HG02610 (cell line): ENCODE data around the gene ADGRG3.

Experiments used
- ATAC-seq: cut with Tn5 transposase; IDR thresholded peaks from one replicate; pipeline ENCODE4 v1.9.1; 2021; ENCODE audit warnings: mild to moderate bottlenecking, moderate library complexity; ENCODE audit not compliant: unreplicated experiment

ADGRG3 gene

DNA sequence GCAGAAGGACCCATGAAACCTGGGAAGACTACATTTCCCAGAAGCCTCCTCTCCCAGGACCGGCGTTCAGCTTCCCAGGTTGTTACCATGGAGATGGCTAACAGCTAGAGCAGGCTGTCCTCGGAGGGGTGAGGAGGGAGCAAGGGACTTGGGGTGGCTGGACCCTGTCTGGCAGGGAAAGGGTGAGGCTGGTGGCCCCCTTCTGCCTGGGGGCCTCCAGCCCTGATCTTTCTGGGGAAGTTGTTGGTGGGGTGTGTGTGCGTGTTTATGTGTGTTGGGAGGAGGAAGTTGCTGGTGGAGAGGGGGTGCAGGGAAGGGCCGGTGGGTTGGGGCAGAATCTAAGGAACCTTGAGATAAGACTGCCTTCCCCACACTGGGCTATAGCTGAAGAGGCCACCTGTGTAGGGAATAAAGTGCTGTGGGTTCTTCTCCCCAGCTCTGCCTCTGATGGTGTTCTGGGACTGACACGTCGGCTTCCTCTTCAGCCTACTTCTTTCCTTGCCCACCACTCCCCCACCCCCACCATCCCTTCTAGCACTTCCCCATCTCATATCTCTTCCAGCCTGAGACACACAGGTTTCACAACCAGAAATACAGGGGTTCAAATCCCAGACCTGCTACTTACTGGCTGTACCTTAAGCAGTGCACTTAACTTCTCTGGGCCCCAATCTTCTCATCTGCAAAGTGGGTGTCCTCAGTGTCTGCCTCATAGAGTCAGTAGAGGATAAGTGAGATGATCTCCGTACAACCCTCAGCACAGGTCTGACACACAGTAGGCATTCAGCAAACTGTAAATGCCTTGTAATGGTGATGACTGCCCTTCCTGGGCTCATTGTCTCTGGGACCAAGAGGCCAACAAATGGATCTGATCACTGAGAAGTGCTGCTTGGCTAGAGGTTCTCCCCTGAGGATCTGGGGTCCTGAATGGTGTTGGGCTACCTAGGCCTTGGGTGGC is 26.9 kb downstream of the ADGRG3 start, which contains the start of gene DRC7:
Gene DRC7 (plus strand): TSS at position 82 of the 955 bp plus-strand sequence. CDS start 3,144 bp downstream, outside the sequence.
- no peak for ATAC-seq

GRCh38 chr16:57695680-57696069 is 27.6 kb downstream of the ADGRG3 start:
- ATAC-seq, result no peak

GRCh38 chr16:57696240-57696639 is 28.1 kb downstream of the ADGRG3 start:
- ATAC-seq, result no peak

DNA sequence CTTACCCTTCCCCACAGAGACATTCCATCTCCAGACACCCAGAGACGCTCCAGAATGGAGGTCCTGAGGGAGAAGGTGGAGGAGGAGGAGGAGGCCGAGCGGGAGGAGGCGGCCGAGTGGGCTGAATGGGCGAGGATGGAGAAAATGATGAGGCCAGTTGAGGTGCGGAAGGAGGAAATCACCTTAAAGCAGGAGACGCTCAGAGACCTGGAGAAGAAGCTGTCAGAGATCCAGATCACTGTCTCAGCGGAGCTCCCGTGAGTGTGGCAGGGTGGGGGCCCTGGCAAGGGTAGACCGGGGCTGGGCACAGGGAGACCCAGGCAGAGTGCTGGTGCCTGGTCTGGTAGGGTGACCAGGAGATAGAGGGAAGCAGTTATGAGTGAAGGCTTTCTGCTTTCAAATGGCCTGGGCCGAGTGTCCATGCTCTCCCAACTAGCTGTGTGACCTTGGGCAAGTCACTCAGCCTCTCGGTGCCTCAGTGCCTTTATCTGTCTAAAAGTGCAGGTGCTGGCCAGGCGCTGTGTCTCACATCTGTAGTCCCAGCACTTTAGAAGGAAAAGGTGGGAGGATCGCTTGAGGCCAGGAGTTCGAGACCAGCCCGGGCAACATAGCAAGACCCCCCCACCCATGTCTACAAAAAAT is 29.9 kb downstream of the ADGRG3 start:
- ATAC-seq, result no peak

GRCh38 chr16:57698812-57699405 is 30.8 kb downstream of the ADGRG3 start:
- no peak for ATAC-seq

GRCh38 chr16:57699481-57699880 is 31.4 kb downstream of the ADGRG3 start:
- ATAC-seq, result no peak

DNA sequence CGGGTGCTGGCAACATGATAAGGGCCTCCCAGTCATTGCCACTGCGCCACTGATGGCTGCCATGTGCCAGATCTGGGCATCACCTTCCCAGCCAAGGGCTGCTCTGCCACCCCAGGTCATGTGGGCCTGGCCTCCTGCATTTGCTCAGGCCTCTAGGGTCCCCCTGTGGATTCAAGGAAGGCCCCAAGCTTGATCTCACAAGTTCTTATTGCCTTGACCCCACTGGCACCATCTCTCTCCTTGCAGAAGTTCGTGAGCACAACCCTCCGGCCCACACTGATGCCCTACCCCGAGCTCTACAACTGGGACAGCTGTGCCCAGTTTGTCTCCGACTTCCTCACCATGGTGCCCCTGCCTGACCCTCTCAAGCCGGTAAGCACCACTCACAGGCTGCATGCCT is 31.8 kb downstream of the ADGRG3 start:
- ATAC-seq, result no peak

DNA sequence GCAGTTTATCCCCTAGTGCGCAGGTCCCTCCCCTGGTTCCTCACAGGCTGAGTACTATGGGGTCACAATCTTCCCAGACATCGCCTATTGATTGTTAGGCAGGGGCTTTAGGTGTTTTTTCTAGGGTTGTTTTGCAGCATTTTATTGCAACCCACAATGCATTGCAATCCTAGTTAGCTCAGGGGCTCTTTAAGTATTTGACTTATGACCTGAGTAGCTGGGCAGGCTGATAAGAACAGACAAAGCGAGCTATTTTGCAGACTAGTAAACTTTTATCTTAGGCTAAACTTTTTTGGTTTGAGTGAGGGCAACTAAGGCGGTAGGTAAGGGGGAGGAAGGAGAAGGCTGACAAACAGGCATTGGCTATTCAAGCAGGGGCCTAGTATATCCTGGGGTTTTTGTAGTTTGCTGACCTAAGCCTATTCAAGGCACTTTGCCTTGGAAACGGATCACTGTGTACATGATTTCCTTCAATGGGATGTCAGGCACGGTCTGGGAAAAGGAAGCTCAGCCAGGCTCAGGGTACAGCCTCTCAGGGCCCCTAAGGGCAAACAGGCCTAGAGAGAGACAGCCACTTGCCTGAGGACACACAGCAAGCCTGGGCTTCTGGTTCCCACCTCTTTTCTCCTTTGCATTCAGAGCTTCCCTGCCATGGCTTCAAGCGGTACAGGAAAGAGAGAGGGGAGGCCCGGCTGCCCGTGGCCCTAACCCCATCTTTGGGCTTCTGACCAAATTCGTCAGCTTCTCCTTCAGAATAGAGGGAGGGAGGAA is 32.9 kb downstream of the ADGRG3 start:
- no peak for ATAC-seq

DNA sequence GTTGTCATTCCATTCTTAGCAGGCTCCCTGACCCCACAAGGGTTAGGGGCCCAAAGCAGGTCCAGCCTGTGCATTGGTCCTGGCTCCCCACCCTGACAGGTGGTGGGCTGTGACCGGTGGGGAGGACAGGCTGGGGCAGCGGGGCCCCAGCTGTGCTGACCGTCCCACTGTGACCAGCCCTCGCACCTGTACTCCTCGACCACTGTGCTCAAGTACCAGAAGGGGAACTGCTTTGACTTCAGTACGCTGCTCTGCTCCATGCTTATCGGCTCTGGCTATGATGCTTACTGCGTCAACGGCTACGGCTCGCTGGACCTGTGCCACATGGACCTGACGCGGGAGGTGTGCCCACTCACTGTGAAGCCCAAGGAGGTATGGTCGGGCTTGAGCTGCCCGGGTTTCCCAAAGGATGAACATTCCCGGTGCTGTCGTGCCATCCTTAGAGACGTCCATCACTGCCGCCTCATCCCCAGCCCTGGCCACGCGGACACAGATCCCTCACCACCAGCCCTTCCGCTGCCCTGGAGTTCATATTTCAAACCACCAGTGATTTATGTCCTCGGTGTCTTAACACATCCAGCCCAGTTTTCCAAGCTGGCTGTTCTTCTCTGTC is 33.8 kb downstream of the ADGRG3 start:
- ATAC-seq, result no peak

DNA sequence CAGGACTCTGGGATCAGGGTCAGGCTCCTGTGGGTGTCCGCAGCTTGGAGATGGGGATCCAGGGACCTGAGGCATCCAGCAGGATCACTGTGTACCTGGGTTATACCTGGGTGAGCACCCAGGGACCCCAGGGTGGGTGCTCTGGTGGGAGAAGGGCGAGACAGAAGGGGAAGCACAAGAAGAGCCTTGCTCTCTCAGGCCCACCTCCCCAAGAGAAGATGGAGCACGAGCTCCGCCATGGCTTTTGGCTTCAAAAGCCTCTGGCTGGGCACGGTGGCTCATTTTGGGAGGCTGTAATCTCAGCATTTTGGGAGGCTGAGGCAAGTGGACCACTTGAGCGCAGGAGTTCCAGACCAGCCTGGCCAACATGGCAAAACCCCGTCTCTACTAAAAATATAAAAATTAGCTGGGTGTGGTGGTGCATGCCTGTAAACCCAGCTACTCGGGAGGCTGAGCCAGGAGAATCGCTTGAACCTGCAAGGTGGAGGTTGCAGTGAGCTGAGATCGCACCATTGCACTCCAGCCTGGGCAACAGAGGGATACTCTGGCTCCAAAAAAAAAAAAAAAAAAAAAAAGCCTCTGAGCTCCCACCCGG is 35.4 kb downstream of the ADGRG3 start:
- ATAC-seq, result no peak

DNA sequence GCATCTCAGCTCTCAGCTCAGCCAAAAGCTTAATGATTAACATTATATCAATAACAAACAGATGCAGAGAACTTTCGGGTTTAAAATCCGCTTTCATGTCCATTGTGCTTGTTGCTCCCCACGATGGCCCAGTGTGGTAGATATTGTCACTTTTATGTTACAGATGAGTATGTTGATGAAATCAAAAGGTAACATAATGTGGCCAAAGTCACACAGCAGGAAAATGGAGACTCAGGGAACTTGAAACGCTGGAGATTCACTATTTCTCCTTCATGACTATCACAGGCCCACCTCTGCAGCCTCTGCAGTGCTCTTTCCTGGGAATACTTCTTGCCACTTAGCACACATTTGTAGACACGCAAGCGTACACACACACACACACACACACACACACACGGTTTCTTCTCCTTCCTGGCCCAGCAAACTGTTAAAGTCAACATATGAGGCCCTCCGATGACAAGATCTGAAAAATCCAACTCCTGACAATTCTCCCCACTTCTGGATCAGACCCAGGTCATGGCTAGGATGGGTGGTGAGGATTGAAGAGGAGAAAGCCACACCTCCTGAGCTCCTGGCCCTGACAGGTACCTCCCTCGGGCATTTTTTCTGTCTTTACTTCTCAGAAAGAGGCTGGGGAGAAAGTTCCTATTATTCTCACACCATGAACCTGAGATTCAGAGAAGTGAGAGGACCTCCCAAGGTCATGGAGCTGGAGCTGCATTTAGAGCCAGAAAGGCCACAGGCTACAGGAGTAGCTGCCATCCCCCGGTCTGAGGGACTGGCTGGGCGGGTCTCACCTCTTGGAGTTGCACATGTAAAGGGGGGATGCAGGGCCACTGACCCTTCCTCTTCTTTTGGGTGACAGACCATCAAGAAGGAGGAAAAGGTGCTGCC is 36.2 kb downstream of the ADGRG3 start:
- ATAC-seq, result no peak

GRCh38 chr16:57704905-57705852 is 37.1 kb downstream of the ADGRG3 start:
- no peak for ATAC-seq

- no peak for ATAC-seq
Observed at GRCh38 chr16:57706717-57707116, 38.6 kb downstream of the ADGRG3 start.

- ATAC-seq, result no peak
Observed at GRCh38 chr16:57707331-57707730, 39.2 kb downstream of the ADGRG3 start.

GRCh38 chr16:57708168-57708567 is 40.1 kb downstream of the ADGRG3 start:
- no peak for ATAC-seq

- ATAC-seq, result no peak
Observed at GRCh38 chr16:57709663-57710062, 41.6 kb downstream of the ADGRG3 start.

- no peak for ATAC-seq
Observed at GRCh38 chr16:57711346-57711745, 43.2 kb downstream of the ADGRG3 start.

DNA sequence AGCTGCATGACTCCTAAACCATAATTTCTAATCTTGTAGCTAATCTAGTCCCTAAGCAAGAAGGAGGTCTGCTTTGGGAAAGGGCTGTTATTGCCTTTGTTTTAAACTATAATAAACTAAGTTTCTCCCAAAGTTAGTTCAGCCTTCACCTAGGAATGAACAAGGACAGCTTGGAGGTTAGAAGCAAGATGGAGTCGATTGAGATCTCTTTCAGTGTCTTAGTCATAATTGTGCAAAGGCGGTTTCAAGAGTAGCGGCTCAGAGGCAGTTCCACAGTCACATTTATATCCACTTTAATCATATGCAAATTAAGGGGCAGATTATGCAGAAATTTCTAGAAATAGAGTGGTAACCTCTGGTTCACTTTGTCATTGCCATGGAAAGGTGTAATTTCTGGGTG is 43.9 kb downstream of the ADGRG3 start:
- ATAC-seq, result no peak
